Neural progenitor cell (in vitro differentiated cells): Measurements from ENCODE around the gene ULBP2. TPM values are rescaled to one million over a fixed set of nuclear protein-coding genes. Genes with fewer than 3 reads are reported as not detected.

Experiments used
- DNase-seq: peaks from one replicate; pipeline ENCODE4 v3.0.0-alpha.2; 2016; ENCODE audit warnings: low spot score
- H2AFZ ChIP-seq: fragments of 200-600 bp; sonication (generic); replicated peaks from 2 replicates; pipeline ENCODE4 v1.6.1; 2016; ENCODE audit warnings: antibody characterized with exemption
- H3F3A ChIP-seq: fragments of 200-600 bp; sonication (generic); 2 replicates; pipeline ENCODE4 v1.6.1; 2016; ENCODE audit warnings: antibody characterized with exemption, low read depth
- H3K27ac ChIP-seq: fragments of 200-600 bp; sonication (generic); 2 replicates; pipeline ENCODE4 v1.5.1; 2016; ENCODE audit warnings: mild to moderate bottlenecking
- H3K27me3 ChIP-seq: fragments of 200-600 bp; sonication (generic); 2 replicates; pipeline ENCODE4 v1.6.1; 2016; ENCODE audit warnings: mild to moderate bottlenecking, moderate library complexity
- H3K36me3 ChIP-seq: fragments of 200-600 bp; sonication (generic); 2 replicates; pipeline ENCODE4 v1.5.1; 2016
- H3K4me1 ChIP-seq: fragments of 200-600 bp; sonication (generic); 2 replicates; pipeline ENCODE4 v1.6.1; 2016; ENCODE audit warnings: mixed run types
- H3K4me2 ChIP-seq: fragments of 200-600 bp; sonication (generic); 2 replicates; pipeline ENCODE4 v1.6.1; 2016
- H3K4me3 ChIP-seq: fragments of 200-600 bp; sonication (generic); 2 replicates; pipeline ENCODE4 v1.5.1; 2016
- H3K79me2 ChIP-seq: fragments of 200-600 bp; sonication (generic); 2 replicates; pipeline ENCODE4 v1.6.1; 2016; ENCODE audit warnings: low read depth
- H3K9ac ChIP-seq: fragments of 200-600 bp; sonication (generic); 2 replicates; pipeline ENCODE4 v1.6.1; 2016
- H3K9me3 ChIP-seq: fragments of 200-600 bp; sonication (generic); 2 replicates; pipeline ENCODE4 v1.5.1; 2016; ENCODE audit warnings: low read depth
- H4K20me1 ChIP-seq: fragments of 200-600 bp; sonication (generic); 2 replicates; pipeline ENCODE4 v1.6.1; 2016; ENCODE audit warnings: low read depth
- H3K27ac Mint-ChIP-seq: 3 replicates; pipeline ENCODE4 v1.8.0; 2021; ENCODE audit warnings: mixed read lengths
- H3K27me3 Mint-ChIP-seq: 2 replicates; pipeline ENCODE4 v1.8.0; 2022; ENCODE audit warnings: low read depth, mild to moderate bottlenecking, inconsistent platforms, moderate library complexity, mixed read lengths; ENCODE audit not compliant: insufficient read depth
- H3K36me3 Mint-ChIP-seq: 3 replicates; pipeline ENCODE4 v1.8.0; 2021; ENCODE audit warnings: mixed read lengths
- H3K4me1 Mint-ChIP-seq: 3 replicates; pipeline ENCODE4 v1.8.0; 2021; ENCODE audit warnings: mixed read lengths
- H3K4me3 Mint-ChIP-seq: 3 replicates; pipeline ENCODE4 v1.8.0; 2021; ENCODE audit warnings: mild to moderate bottlenecking, moderate library complexity, mixed read lengths
- H3K9me3 Mint-ChIP-seq: 3 replicates; pipeline ENCODE4 v1.8.0; 2020; ENCODE audit warnings: mixed read lengths
- EZH2 ChIP-seq: fragments of 200-600 bp; sonication (generic); IDR thresholded peaks from 2 replicates; pipeline ENCODE4 v1.6.1; 2017; ENCODE audit warnings: antibody characterized with exemption, mild to moderate bottlenecking, moderate library complexity
- EZH2phosphoT487 ChIP-seq: fragments of 200-600 bp; sonication (generic); IDR thresholded peaks from 2 replicates; pipeline ENCODE4 v1.6.1; 2017; ENCODE audit warnings: antibody characterized with exemption
- total RNA-seq: library from RNA; depleted of rRNA; stranded (reverse); fragments of >200 nt; gene quantifications from 2 replicates; pipeline ENCODE4 v1.2.3, GENCODE V29; 2015; ENCODE audit warnings: low replicate concordance
- TF ChIP-seq, protein P1 (sequence below): fragments of 200-600 bp; sonication (generic); IDR thresholded peaks from 2 replicates; pipeline ENCODE4 v1.5.1; 2017; ENCODE audit warnings: antibody characterized with exemption, mild to moderate bottlenecking

Gene ULBP2
- total RNA-seq, 1 donor from 2014 or later: not detected

DNA sequence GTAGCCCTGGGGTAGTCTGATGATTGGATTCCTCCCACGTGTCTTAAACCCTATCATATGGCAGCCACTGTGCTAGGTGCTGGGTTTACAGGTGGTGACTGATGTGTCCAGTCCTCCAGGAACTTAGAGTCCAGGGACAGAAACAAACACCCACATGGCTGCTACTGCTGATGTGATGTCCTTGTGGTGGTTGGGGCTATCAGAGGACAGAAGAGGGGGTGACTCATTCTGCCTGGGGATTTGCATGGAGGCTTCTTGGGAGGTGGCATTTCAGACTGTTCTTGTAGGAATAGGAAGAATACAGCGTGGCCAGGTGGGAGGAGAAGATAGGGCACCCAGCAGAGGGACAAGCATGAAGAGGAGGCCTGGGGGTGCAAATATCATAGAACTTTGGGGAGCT, 28.7 kb upstream of the ULBP2 start:
- Mint-ChIP-seq H3K27me3 (peaks cover 15% of the 10 kb centered on the region), H3K4me1 (no peaks in the 10 kb centered on the region), H3K4me3 (no peak overlapping the region), H3K36me3 (peaks cover under 1% of the 10 kb centered on the region), H3K27ac (no peak overlapping the region), H3K9me3 (peaks cover 10% of the 10 kb centered on the region)
- H3F3A ChIP-seq: no peaks in the 10 kb centered on the region
- H3K9me3 ChIP-seq: no peaks in the 10 kb centered on the region
- DNase-seq: no peak
- H4K20me1 ChIP-seq: no peaks in the 10 kb centered on the region
- no peak overlapping the region for H3K4me3 ChIP-seq
- H2AFZ ChIP-seq: no peak overlapping the region
- no peak overlapping the region for H3K4me2 ChIP-seq
- H3K27ac ChIP-seq: no peak overlapping the region
- no peak overlapping the region for H3K9ac ChIP-seq
- no peaks in the 10 kb centered on the region for H3K36me3 ChIP-seq
- H3K4me1 ChIP-seq: no peaks in the 10 kb centered on the region
- H3K79me2 ChIP-seq: no peaks in the 10 kb centered on the region
- peaks cover 41% of the 10 kb centered on the region for H3K27me3 ChIP-seq
- TF ChIP-seq, protein P1, sequence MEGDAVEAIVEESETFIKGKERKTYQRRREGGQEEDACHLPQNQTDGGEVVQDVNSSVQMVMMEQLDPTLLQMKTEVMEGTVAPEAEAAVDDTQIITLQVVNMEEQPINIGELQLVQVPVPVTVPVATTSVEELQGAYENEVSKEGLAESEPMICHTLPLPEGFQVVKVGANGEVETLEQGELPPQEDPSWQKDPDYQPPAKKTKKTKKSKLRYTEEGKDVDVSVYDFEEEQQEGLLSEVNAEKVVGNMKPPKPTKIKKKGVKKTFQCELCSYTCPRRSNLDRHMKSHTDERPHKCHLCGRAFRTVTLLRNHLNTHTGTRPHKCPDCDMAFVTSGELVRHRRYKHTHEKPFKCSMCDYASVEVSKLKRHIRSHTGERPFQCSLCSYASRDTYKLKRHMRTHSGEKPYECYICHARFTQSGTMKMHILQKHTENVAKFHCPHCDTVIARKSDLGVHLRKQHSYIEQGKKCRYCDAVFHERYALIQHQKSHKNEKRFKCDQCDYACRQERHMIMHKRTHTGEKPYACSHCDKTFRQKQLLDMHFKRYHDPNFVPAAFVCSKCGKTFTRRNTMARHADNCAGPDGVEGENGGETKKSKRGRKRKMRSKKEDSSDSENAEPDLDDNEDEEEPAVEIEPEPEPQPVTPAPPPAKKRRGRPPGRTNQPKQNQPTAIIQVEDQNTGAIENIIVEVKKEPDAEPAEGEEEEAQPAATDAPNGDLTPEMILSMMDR: no peak
- no peak for TF ChIP-seq EZH2
- TF ChIP-seq EZH2phosphoT487: no peak

GRCh38 chr6:149913540-149914240, 28.1 kb upstream of the ULBP2 start:
- H3K27ac ChIP-seq: no peak overlapping the region
- no peaks in the 10 kb centered on the region for H3K36me3 Mint-ChIP-seq
- no peak for DNase-seq
- H3K4me2 ChIP-seq: no peak overlapping the region
- H3K4me3 Mint-ChIP-seq: no peak overlapping the region
- H3K9me3 ChIP-seq: no peaks in the 10 kb centered on the region
- H3F3A ChIP-seq: no peaks in the 10 kb centered on the region
- H3K4me1 Mint-ChIP-seq: no peaks in the 10 kb centered on the region
- no peak for TF ChIP-seq EZH2phosphoT487
- TF ChIP-seq EZH2: no peak
- TF ChIP-seq, protein P1: no peak
- H3K27ac Mint-ChIP-seq: no peak overlapping the region
- H3K9ac ChIP-seq: no peak overlapping the region
- no peaks in the 10 kb centered on the region for H3K79me2 ChIP-seq
- H3K4me3 ChIP-seq: no peak overlapping the region
- no peaks in the 10 kb centered on the region for H4K20me1 ChIP-seq
- H3K27me3 Mint-ChIP-seq: peaks cover 21% of the 10 kb centered on the region
- no peaks in the 10 kb centered on the region for H3K4me1 ChIP-seq
- H3K36me3 ChIP-seq: no peaks in the 10 kb centered on the region
- peaks cover 6% of the 10 kb centered on the region for H3K9me3 Mint-ChIP-seq
- H3K27me3 ChIP-seq: peaks cover 47% of the 10 kb centered on the region
- no peak overlapping the region for H2AFZ ChIP-seq

DNA sequence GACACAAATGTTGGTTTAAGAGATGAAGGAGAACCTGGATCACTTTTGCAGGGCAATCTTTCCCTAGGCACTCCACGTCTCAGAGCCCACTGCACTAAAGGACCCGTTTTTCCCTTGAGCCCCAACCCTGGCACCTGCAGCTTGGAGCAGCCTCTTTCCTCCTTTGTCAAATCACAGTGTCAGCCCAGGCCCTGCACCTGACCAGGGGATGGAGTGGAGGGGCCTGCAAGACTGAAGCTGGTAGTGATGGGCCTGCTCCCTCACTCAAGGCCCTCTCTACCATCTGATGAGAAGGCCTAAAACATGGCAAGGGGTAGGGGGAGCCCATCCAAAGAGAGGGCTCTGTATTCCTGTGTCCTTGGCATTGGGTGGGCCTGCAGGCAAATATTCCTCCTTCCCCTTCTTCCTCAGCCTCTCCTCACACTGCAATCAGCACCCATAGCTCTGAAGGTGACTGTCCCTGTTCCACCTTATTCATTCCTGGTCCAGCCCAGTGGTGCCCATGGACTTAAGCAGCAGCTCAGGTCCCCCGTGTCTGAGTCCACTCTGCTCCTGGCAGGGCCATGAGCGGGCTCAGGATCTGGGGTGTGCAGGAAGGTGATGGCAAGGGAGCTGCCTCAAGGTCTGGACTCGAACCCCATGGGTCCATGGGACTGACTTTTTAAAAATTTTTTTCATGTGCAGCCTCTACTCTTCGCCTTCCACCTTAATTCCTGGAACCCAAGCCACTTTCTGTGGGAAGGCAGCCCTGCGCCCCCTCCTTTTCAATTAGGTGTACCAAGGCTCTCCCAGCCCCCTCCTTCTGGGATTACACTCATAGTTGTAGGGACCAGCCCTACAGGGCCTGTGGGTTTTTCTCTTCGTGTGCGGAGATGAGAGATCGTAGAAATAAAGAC, 25.6 kb upstream of the ULBP2 start:
- Mint-ChIP-seq H3K27me3 (peaks cover 25% of the 10 kb centered on the region), H3K9me3 (no peaks in the 10 kb centered on the region), H3K36me3 (no peaks in the 10 kb centered on the region), H3K4me3 (no peak overlapping the region), H3K4me1 (no peaks in the 10 kb centered on the region), H3K27ac (no peak overlapping the region)
- Histone ChIP-seq H4K20me1 (no peaks in the 10 kb centered on the region), H3K27me3 (peaks cover 73% of the 10 kb centered on the region), H3K9me3 (no peaks in the 10 kb centered on the region), H3K4me2 (no peak overlapping the region), H2AFZ (no peak overlapping the region), H3K79me2 (no peaks in the 10 kb centered on the region), H3K4me1 (no peaks in the 10 kb centered on the region), H3F3A (no peaks in the 10 kb centered on the region), H3K36me3 (no peaks in the 10 kb centered on the region), H3K27ac (no peak overlapping the region), H3K9ac (no peak overlapping the region), H3K4me3 (no peak overlapping the region)
- TF ChIP-seq, protein P1: no peak
- no peak for TF ChIP-seq EZH2
- no peak for TF ChIP-seq EZH2phosphoT487
- DNase-seq: no peak
